GM21786 (cell line): ENCODE measurements around the gene LEMD3.
"Not testable (repeated sequence)": the region's sequence is repeated elsewhere in the genome, so short reads cannot be mapped to it uniquely, and the experiment has no call there.

Experiments
- ATAC-seq: cut with Tn5 transposase; IDR thresholded peaks from one replicate; pipeline ENCODE4 v1.9.1; 2021; ENCODE audit not compliant: unreplicated experiment

LEMD3 gene

GRCh38 chr12:65277994-65278575 lies 108.7 kb downstream of the LEMD3 start:
- no peak for ATAC-seq

DNA sequence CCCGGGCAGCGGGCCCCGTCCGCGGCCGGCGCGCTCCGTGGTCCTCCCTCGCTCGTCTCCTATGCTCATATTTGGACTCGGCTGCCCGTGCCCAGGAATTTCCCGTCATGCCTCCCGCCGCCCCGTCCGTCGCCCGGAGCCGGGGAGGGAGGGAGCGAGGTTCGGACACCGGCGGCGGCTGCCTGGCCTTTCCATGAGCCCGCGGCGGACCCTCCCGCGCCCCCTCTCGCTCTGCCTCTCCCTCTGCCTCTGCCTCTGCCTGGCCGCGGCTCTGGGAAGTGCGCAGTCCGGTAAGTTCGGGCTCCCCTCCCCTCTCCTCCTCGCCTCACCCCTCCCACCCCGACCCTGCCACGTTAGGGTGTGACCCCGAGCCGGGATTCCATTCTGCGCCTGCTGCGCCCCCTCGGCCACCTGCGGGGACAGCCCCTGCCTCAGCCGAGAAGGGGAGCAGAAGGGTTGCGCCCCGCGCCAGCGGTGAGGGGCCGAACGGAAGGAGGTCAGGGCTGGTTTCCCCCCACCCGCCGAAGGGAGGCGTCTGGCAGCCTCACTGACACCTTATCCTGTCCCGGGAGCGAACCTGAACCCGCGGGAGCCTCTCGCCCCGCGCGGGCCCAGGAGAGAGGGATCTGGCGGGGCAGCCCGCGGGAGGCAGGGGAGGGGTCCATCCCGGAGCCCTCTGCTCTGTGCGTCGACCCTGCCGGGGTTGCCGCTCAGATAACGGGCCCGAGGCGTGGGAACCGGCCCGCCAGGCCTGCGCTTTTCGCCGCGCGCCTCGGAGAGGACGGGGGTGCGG lies 109.4 kb downstream of the LEMD3 start, which contains the start of gene MSRB3:
MSRB3 (plus strand) TSS at position 108 of the 793 bp plus-strand sequence. CDS start 29,897 bp downstream, outside the sequence.
- peak; percentile 57 for ATAC-seq

- peak; percentile 36 for ATAC-seq
Observed at GRCh38 chr12:65279369-65280112, 110.2 kb downstream of the LEMD3 start.

DNA sequence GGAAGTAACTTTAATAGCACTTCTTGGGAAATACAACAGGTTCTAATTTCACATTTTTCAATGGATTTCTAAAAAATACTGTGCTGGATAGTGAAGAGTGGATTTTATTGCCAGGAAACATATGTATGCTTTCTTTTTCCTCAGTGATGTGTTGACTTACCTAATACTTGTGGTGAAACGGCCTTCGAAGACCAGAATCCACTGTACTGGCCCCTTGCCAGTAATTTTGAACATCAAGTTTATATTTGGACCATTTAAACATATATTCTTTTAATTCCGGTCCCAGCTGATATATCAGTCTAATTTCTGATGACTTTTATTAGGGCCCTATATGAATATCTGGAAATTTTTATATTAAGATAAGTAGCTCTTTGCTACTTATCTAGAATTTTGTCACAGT lies 110.9 kb downstream of the LEMD3 start:
- ATAC-seq: no peak

DNA sequence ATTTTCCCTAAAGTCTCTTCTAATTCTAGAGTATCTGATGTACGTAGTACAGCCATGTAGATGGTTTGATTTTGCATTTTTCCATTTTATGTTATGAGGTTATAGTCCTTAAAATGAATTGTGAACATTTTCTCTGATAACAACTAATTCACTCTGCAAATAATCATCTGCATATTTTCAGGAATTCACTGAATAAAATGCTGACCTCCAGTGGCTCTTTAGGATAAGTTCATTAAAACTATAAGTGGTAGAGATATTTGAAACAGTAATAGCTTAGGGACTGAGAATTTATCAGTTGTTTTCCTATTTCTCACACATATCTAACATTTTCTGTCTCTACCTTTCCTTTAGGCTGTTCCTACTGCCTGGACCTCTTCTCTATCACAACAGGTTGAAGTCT lies 113.5 kb downstream of the LEMD3 start:
- no peak for ATAC-seq

- ATAC-seq: not testable (repeated sequence)
Observed at GRCh38 chr12:65285532-65285931, 116.1 kb downstream of the LEMD3 start.

- no peak for ATAC-seq
Observed at GRCh38 chr12:65287426-65287825, 118.0 kb downstream of the LEMD3 start.

- no peak for ATAC-seq
Observed at GRCh38 chr12:65292241-65292640, 122.9 kb downstream of the LEMD3 start.

DNA sequence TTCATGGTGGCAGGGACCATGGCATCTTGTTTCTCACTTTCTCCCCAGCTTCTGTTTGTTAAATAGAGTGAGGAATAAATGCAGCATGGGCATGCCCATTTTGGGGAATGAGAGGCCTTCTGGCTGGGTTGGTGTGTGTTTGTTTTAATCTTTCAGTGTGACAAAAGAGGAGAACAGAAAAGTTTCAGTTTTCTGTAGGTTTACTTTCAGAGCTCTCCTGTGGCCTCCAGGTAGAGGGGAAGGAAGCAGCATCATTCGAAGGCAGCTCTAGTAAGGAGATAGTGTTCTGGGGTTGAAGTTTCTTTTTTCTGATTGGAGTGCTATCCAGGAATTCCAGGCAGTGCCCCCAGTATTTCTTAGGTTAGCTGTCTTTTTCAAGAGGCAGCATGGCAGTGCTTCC lies 124.4 kb downstream of the LEMD3 start:
- ATAC-seq: no peak

- ATAC-seq: no peak
Observed at GRCh38 chr12:65294641-65295262, 125.4 kb downstream of the LEMD3 start.

GRCh38 chr12:65296508-65297265 lies 127.3 kb downstream of the LEMD3 start:
- ATAC-seq: no peak
